ENCODE data around the gene UBFD1.

DNA sequence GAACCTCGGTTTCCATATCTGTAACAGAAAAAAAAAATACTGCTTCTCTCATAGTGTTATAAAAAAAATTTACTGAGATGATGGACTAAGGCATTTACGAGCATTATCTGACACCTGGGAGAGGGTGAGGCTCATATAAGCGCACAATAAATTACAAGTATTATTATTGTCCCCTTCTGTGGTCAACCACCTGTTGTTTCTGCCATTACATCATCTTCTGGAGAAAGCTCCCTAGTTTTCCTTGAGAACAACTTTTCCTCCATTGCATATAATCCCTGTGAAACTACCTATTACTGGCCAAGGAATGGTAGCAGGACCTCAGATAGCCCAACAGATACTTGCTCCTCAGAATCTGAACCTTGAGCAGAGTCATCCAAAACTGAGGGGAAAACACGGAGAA is 35.6 kb upstream of the UBFD1 start:
- TF ChIP-seq, protein P1, sequence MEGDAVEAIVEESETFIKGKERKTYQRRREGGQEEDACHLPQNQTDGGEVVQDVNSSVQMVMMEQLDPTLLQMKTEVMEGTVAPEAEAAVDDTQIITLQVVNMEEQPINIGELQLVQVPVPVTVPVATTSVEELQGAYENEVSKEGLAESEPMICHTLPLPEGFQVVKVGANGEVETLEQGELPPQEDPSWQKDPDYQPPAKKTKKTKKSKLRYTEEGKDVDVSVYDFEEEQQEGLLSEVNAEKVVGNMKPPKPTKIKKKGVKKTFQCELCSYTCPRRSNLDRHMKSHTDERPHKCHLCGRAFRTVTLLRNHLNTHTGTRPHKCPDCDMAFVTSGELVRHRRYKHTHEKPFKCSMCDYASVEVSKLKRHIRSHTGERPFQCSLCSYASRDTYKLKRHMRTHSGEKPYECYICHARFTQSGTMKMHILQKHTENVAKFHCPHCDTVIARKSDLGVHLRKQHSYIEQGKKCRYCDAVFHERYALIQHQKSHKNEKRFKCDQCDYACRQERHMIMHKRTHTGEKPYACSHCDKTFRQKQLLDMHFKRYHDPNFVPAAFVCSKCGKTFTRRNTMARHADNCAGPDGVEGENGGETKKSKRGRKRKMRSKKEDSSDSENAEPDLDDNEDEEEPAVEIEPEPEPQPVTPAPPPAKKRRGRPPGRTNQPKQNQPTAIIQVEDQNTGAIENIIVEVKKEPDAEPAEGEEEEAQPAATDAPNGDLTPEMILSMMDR (IDR thresholded peaks at IDR 0.05) = no peak
- no peak for TF ChIP-seq POLR2A (IDR thresholded peaks at IDR 0.05)
